GM18951 (cell line): Measurements from ENCODE around the gene NADK2.

ENCODE experiments used
- POLR2A ChIP-seq: IDR thresholded peaks from 4 replicates; pipeline ENCODE4 v1.6.1; 2011; ENCODE audit warnings: mild to moderate bottlenecking; ENCODE audit not compliant: insufficient read length, insufficient read depth; ENCODE audit errors: extremely low read depth
- in situ Hi-C: fragments of 300-500 bp; cut with MboI; formaldehyde crosslinking; loops from one replicate; pipeline ENCODE4 v1.12.0; 2022; ENCODE audit warnings: low sequenced_read_pairs, mixed read lengths, inconsistent platforms; ENCODE audit not compliant: unreplicated experiment

NADK2 gene

GRCh38 chr5:36269478-36269877, 27.8 kb upstream of the NADK2 start:
- in situ Hi-C loops: no loop called here
- TF ChIP-seq POLR2A: no peak

- no peak for TF ChIP-seq POLR2A
- in situ Hi-C loops: no loop called here
Measured at GRCh38 chr5:36267905-36268304, 26.2 kb upstream of the NADK2 start.

- in situ Hi-C loops: no loop called here
- TF ChIP-seq POLR2A: no peak
Measured at GRCh38 chr5:36264202-36264760, 22.6 kb upstream of the NADK2 start.

- TF ChIP-seq POLR2A: no peak
- in situ Hi-C loops: no loop called here
Measured at GRCh38 chr5:36261186-36261585, 19.5 kb upstream of the NADK2 start.

- in situ Hi-C loops: no loop called here
- no peak for TF ChIP-seq POLR2A
Measured at GRCh38 chr5:36253575-36253974, 11.8 kb upstream of the NADK2 start.

GRCh38 chr5:36252722-36253365, 11.1 kb upstream of the NADK2 start:
- in situ Hi-C loops: no loop called here
- TF ChIP-seq POLR2A: no peak

- in situ Hi-C loops: no loop called here
- TF ChIP-seq POLR2A: no peak
Measured at GRCh38 chr5:36251218-36251617, 9.5 kb upstream of the NADK2 start.

- in situ Hi-C loops: no loop called here
- no peak for TF ChIP-seq POLR2A
Measured at GRCh38 chr5:36250427-36250826, 8.7 kb upstream of the NADK2 start.

- TF ChIP-seq POLR2A: no peak
- in situ Hi-C loops: no loop called here
Measured at GRCh38 chr5:36246036-36246800, 4.5 kb upstream of the NADK2 start.

- in situ Hi-C loops: no loop called here
- TF ChIP-seq POLR2A: no peak
Measured at GRCh38 chr5:36244076-36244475, 2.4 kb upstream of the NADK2 start.

- in situ Hi-C loops: no loop called here
- TF ChIP-seq POLR2A: no peak
Measured at GRCh38 chr5:36243653-36244052, 1.9 kb upstream of the NADK2 start.

GRCh38 chr5:36242534-36243485, 1.1 kb upstream of the NADK2 start:
- in situ Hi-C loops: no loop called here
- no peak for TF ChIP-seq POLR2A
